A673 (cell line): ENCODE results near the gene RPL4. TPM values are rescaled to one million over a fixed set of nuclear protein-coding genes. Genes with fewer than 3 reads are reported as not detected.
"Not testable (repeated sequence)": the region's sequence is repeated elsewhere in the genome, so short reads cannot be mapped to it uniquely, and the experiment has no call there.

Experiments used
- BruUV-seq: library from RNA; stranded (reverse); fragments of 400-500 nt; replicated peaks from 2 replicates; lab custom pipeline; 2021; lab: Mats Ljungman, UMichigan
- CTCF ChIA-PET: fragments of 300-600 bp; sonication (Branson Sonifier 250); formaldehyde crosslinking; loops from one replicate; lab custom pipeline; 2022; ENCODE audit warnings: antibody characterized with exemption; lab: Charles Lee
- POLR2A ChIA-PET: fragments of 300-600 bp; sonication (Branson Sonifier 250); formaldehyde crosslinking; loops from one replicate; lab custom pipeline; 2022; ENCODE audit warnings: antibody characterized with exemption; ENCODE audit not compliant: low non-redundant PET; lab: Charles Lee
- DNase-seq: peaks from one replicate; pipeline ENCODE4 v3.0.0-alpha.2; 2015; ENCODE audit warnings: low spot score
- H3K27ac ChIP-seq: fragments of 200-600 bp; sonication (generic); 2 replicates; pipeline ENCODE4 v1.5.1; 2016; ENCODE audit warnings: mixed run types, low read depth, mild to moderate bottlenecking, mixed read lengths, antibody characterized with exemption, low read length; ENCODE audit not compliant: poor library complexity, severe bottlenecking
- H3K27me3 ChIP-seq: fragments of 200-600 bp; sonication (generic); replicated peaks from 2 replicates; pipeline ENCODE4 v1.6.1; 2017; ENCODE audit warnings: mixed run types, low read depth, mild to moderate bottlenecking, mixed read lengths, antibody characterized with exemption, low read length; ENCODE audit not compliant: insufficient read depth, poor library complexity
- H3K36me3 ChIP-seq: fragments of 200-600 bp; sonication (generic); 2 replicates; pipeline ENCODE4 v1.6.1; 2016; ENCODE audit warnings: mixed run types, mild to moderate bottlenecking, mixed read lengths, antibody characterized with exemption, low read length; ENCODE audit not compliant: insufficient read depth, poor library complexity, severe bottlenecking
- H3K4me1 ChIP-seq: fragments of 200-600 bp; sonication (generic); 2 replicates; pipeline ENCODE4 v1.6.1; 2017; ENCODE audit warnings: mixed run types, mild to moderate bottlenecking, mixed read lengths, antibody characterized with exemption, low read length; ENCODE audit not compliant: insufficient read depth, poor library complexity, severe bottlenecking
- H3K4me3 ChIP-seq: fragments of 200-600 bp; sonication (generic); 2 replicates; pipeline ENCODE4 v1.5.1; 2016; ENCODE audit warnings: low read depth, mixed run types, mild to moderate bottlenecking, mixed read lengths, low read length; ENCODE audit not compliant: poor library complexity, severe bottlenecking
- H3K9me3 ChIP-seq: fragments of 200-600 bp; sonication (generic); 2 replicates; pipeline ENCODE4 v1.6.1; 2016; ENCODE audit warnings: mixed run types, low read depth, mild to moderate bottlenecking, mixed read lengths, antibody characterized with exemption, low read length; ENCODE audit not compliant: poor library complexity, severe bottlenecking
- EZH2 ChIP-seq: fragments of 200-600 bp; sonication (generic); IDR thresholded peaks from 2 replicates; pipeline ENCODE4 v1.6.1; 2017; ENCODE audit warnings: borderline replicate concordance, low read depth, mild to moderate bottlenecking, mixed read lengths, antibody characterized with exemption, low read length; ENCODE audit not compliant: poor library complexity, severe bottlenecking
- intact Hi-C: fragments of 100-400 bp; cut with micrococcal nuclease; formaldehyde crosslinking; loops from one replicate; pipeline ENCODE4 v1.10.0; 2022; ENCODE audit not compliant: unreplicated experiment
- total RNA-seq: library from RNA; stranded (reverse); gene quantifications from 2 replicates; pipeline ENCODE4 v1.2.3, GENCODE V29; 2021
- TF ChIP-seq, protein P1 (sequence below): fragments of 300-800, 200-600 bp; sonication (generic); conservative IDR thresholded peaks from 2 replicates; pipeline ENCODE4 v1.5.1; 2017; ENCODE audit warnings: low read depth, mild to moderate bottlenecking, antibody characterized with exemption, low read length, moderate library complexity, mixed read lengths

RPL4 gene
- total RNA-seq, 1 experiment from 2014 or later, result 2,830 TPM

DNA sequence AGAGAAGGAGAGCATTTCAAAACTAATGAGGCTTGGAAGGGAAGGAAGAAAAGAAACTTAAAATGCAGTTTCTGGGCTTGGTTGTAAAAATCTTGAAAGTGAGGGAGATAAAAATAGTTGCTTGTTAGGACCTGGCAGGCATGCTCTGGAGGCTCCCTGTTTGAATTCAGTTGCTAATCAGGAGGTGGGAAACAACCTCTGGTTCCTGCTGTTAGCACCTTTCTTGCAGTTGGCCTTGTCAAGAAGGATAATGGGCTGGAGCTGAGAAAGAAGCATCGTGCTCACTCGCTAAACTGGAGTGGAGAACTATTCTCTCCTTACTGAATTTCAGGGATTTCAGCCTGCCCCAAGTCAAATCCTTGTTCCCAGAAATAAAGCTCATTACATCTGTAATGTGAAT is 30.5 kb downstream of the RPL4 start:
- POLR2A ChIA-PET, result no interaction called here
- Histone ChIP-seq H3K4me3 (no peak overlapping the region), H3K4me1 (no peaks in the 10 kb centered on the region), H3K27ac (no peak overlapping the region), H3K9me3 (no peaks in the 10 kb centered on the region), H3K27me3 (no peaks in the 10 kb centered on the region), H3K36me3 (no peaks in the 10 kb centered on the region)
- CTCF ChIA-PET, result no interaction called here
- no peak for DNase-seq
- BruUV-seq, result no TSS peak
- intact Hi-C loops, result no loop called here
- TF ChIP-seq, protein P1, sequence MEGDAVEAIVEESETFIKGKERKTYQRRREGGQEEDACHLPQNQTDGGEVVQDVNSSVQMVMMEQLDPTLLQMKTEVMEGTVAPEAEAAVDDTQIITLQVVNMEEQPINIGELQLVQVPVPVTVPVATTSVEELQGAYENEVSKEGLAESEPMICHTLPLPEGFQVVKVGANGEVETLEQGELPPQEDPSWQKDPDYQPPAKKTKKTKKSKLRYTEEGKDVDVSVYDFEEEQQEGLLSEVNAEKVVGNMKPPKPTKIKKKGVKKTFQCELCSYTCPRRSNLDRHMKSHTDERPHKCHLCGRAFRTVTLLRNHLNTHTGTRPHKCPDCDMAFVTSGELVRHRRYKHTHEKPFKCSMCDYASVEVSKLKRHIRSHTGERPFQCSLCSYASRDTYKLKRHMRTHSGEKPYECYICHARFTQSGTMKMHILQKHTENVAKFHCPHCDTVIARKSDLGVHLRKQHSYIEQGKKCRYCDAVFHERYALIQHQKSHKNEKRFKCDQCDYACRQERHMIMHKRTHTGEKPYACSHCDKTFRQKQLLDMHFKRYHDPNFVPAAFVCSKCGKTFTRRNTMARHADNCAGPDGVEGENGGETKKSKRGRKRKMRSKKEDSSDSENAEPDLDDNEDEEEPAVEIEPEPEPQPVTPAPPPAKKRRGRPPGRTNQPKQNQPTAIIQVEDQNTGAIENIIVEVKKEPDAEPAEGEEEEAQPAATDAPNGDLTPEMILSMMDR, result no peak
- TF ChIP-seq EZH2, result no peak

GRCh38 chr15:66472176-66472999 is 32.3 kb downstream of the RPL4 start:
- ChIA-PET POLR2A (no interaction called here), CTCF (no interaction called here)
- H3K36me3 ChIP-seq, result no peaks in the 10 kb centered on the region
- no peaks in the 10 kb centered on the region for H3K27me3 ChIP-seq
- no peaks in the 10 kb centered on the region for H3K9me3 ChIP-seq
- no peaks in the 10 kb centered on the region for H3K4me1 ChIP-seq
- intact Hi-C loops, result no loop called here
- no peak overlapping the region for H3K4me3 ChIP-seq
- no peak for DNase-seq
- TF ChIP-seq, protein P1, result no peak
- no peak for TF ChIP-seq EZH2
- BruUV-seq, result no TSS peak
- H3K27ac ChIP-seq, result no peak overlapping the region

- H3K36me3 ChIP-seq, H3K9me3 ChIP-seq, H3K27ac ChIP-seq, DNase-seq, H3K27me3 ChIP-seq, POLR2A ChIA-PET, intact Hi-C loops, BruUV-seq, H3K4me3 ChIP-seq, CTCF ChIA-PET, H3K4me1 ChIP-seq: not testable (repeated sequence)
Measured at GRCh38 chr15:66470825-66471224, 33.8 kb downstream of the RPL4 start.

- BruUV-seq, POLR2A ChIA-PET, H3K27me3 ChIP-seq, CTCF ChIA-PET, H3K27ac ChIP-seq, H3K36me3 ChIP-seq, intact Hi-C loops, H3K4me3 ChIP-seq, DNase-seq, H3K9me3 ChIP-seq, H3K4me1 ChIP-seq: not testable (repeated sequence)
Measured at GRCh38 chr15:66467162-66468040, 37.3 kb downstream of the RPL4 start.

GRCh38 chr15:66465294-66465693 is 39.4 kb downstream of the RPL4 start:
- intact Hi-C loops, H3K4me3 ChIP-seq, H3K4me1 ChIP-seq, BruUV-seq, DNase-seq, CTCF ChIA-PET, H3K36me3 ChIP-seq, H3K27ac ChIP-seq, H3K9me3 ChIP-seq, H3K27me3 ChIP-seq, POLR2A ChIA-PET: not testable (repeated sequence)
